ENCODE results near the gene KCNQ1. TPM values are rescaled to one million over a fixed set of nuclear protein-coding genes. Genes with fewer than 3 reads are reported as not detected.
A peak's percentile ranks its signal among the peaks of the same experiment; 100 is the strongest.

Gene KCNQ1
- total RNA-seq, 1 donor from 2014 or later, result 0.86 TPM

GRCh38 chr11:2515401-2516275 is 70.8 kb downstream of the KCNQ1 start:
- Mint-ChIP-seq H3K4me1 (no peaks in the 10 kb centered on the region), H3K4me3 (no peak overlapping the region), H3K9me3 (no peaks in the 10 kb centered on the region), H3K27ac (ENCODE audit: unreplicated experiment) (no peak overlapping the region), H3K27me3 (ENCODE audit: low read depth) (no peaks in the 10 kb centered on the region), H3K36me3 (ENCODE audit: low read depth) (no peaks in the 10 kb centered on the region)
- peak; percentile 0 for DNase-seq (ENCODE audit: low read depth, low spot score)
- TF ChIP-seq CTCF (conservative IDR thresholded peaks at IDR 0.05), result no peak

- no peaks in the 10 kb centered on the region for H3K9me3 Mint-ChIP-seq
- no peaks in the 10 kb centered on the region for H3K36me3 Mint-ChIP-seq (ENCODE audit: low read depth)
- H3K27me3 Mint-ChIP-seq (ENCODE audit: low read depth), result no peaks in the 10 kb centered on the region
- H3K4me3 Mint-ChIP-seq, result no peak overlapping the region
- peak; percentile 0 for DNase-seq (ENCODE audit: low read depth, low spot score)
- TF ChIP-seq CTCF (conservative IDR thresholded peaks at IDR 0.05), result no peak
- H3K27ac Mint-ChIP-seq (ENCODE audit: unreplicated experiment), result no peak overlapping the region
- no peaks in the 10 kb centered on the region for H3K4me1 Mint-ChIP-seq
Observed at GRCh38 chr11:2516276-2517015, 71.6 kb downstream of the KCNQ1 start.

- Mint-ChIP-seq H3K27me3 (ENCODE audit: low read depth) (no peaks in the 10 kb centered on the region), H3K27ac (ENCODE audit: unreplicated experiment) (no peak overlapping the region), H3K9me3 (no peaks in the 10 kb centered on the region), H3K4me1 (no peaks in the 10 kb centered on the region), H3K36me3 (ENCODE audit: low read depth) (no peaks in the 10 kb centered on the region), H3K4me3 (no peak overlapping the region)
- no peak for TF ChIP-seq CTCF (conservative IDR thresholded peaks at IDR 0.05)
- DNase-seq (ENCODE audit: low read depth, low spot score), result no peak
Observed at GRCh38 chr11:2517016-2517385, 72.2 kb downstream of the KCNQ1 start.

GRCh38 chr11:2517386-2518064 is 72.7 kb downstream of the KCNQ1 start:
- Mint-ChIP-seq H3K36me3 (ENCODE audit: low read depth) (no peaks in the 10 kb centered on the region), H3K27ac (ENCODE audit: unreplicated experiment) (no peak overlapping the region), H3K9me3 (no peaks in the 10 kb centered on the region), H3K27me3 (ENCODE audit: low read depth) (no peaks in the 10 kb centered on the region), H3K4me3 (no peak overlapping the region), H3K4me1 (no peaks in the 10 kb centered on the region)
- TF ChIP-seq CTCF (conservative IDR thresholded peaks at IDR 0.05), result no peak
- no peak for DNase-seq (ENCODE audit: low read depth, low spot score)

GRCh38 chr11:2518111-2518982 is 73.5 kb downstream of the KCNQ1 start:
- H3K4me1 Mint-ChIP-seq, result no peaks in the 10 kb centered on the region
- H3K4me3 Mint-ChIP-seq, result no peak overlapping the region
- H3K9me3 Mint-ChIP-seq, result no peaks in the 10 kb centered on the region
- no peaks in the 10 kb centered on the region for H3K27me3 Mint-ChIP-seq (ENCODE audit: low read depth)
- no peak for DNase-seq (ENCODE audit: low read depth, low spot score)
- H3K27ac Mint-ChIP-seq (ENCODE audit: unreplicated experiment), result no peak overlapping the region
- no peaks in the 10 kb centered on the region for H3K36me3 Mint-ChIP-seq (ENCODE audit: low read depth)
- no peak for TF ChIP-seq CTCF (conservative IDR thresholded peaks at IDR 0.05)
